Measurements from ENCODE around the gene UNC5A. TPM values are rescaled to one million over a fixed set of nuclear protein-coding genes. Genes with fewer than 3 reads are reported as not detected.

The UNC5A gene
- total RNA-seq, 2 donors from 2014 or later = 0.89 to 1.4 TPM

GRCh38 chr5:176809544-176810080 is 747 bp upstream of the UNC5A start:
- peaks cover 76% of the 10 kb centered on the region for H3K27me3 Mint-ChIP-seq (ENCODE audit: insufficient read depth)
- peak overlapping the region; percentile 50 for H3K4me3 Mint-ChIP-seq

GRCh38 chr5:176810687-176811501 is 535 bp downstream of the UNC5A start:
- 7 to 12% methylated on average over 5 to 68 of the region's 68 CpGs for WGBS, 2 experiments (ENCODE audit: insufficient coverage in 1 of 2, insufficient read length in 1 of 2)
- Histone ChIP-seq H3K4me1 (ENCODE audit: control insufficient read depth, insufficient read depth, low read length) (no peaks in the 10 kb centered on the region), H3K27ac (ENCODE audit: low read depth, low read length) (no peak overlapping the region), H3K9me3 (ENCODE audit: control insufficient read depth, low read length) (no peaks in the 10 kb centered on the region), H3K9ac (ENCODE audit: extremely low read depth, low read length, poor library complexity, severe bottlenecking) (no peak overlapping the region), H3K27me3 (ENCODE audit: control insufficient read depth, insufficient read depth, low read length, poor library complexity, severe bottlenecking) (peaks cover 90% of the 10 kb centered on the region), H3K4me3 (ENCODE audit: low read length) (peak overlapping the region; percentile 60), H3K36me3 (ENCODE audit: control insufficient read depth, insufficient read depth, low read length) (no peaks in the 10 kb centered on the region)
- Mint-ChIP-seq H3K9me3 (no peaks in the 10 kb centered on the region), H3K36me3 (ENCODE audit: low read depth) (no peaks in the 10 kb centered on the region), H3K4me1 (peaks cover 13% of the 10 kb centered on the region), H3K4me3 (peak overlapping the region; percentile 58), H3K27me3 (ENCODE audit: insufficient read depth) (peaks cover 86% of the 10 kb centered on the region), H3K27ac (no peak overlapping the region)
- DNase-seq = no peak
- TF ChIP-seq, protein P1, sequence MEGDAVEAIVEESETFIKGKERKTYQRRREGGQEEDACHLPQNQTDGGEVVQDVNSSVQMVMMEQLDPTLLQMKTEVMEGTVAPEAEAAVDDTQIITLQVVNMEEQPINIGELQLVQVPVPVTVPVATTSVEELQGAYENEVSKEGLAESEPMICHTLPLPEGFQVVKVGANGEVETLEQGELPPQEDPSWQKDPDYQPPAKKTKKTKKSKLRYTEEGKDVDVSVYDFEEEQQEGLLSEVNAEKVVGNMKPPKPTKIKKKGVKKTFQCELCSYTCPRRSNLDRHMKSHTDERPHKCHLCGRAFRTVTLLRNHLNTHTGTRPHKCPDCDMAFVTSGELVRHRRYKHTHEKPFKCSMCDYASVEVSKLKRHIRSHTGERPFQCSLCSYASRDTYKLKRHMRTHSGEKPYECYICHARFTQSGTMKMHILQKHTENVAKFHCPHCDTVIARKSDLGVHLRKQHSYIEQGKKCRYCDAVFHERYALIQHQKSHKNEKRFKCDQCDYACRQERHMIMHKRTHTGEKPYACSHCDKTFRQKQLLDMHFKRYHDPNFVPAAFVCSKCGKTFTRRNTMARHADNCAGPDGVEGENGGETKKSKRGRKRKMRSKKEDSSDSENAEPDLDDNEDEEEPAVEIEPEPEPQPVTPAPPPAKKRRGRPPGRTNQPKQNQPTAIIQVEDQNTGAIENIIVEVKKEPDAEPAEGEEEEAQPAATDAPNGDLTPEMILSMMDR (conservative IDR thresholded peaks at IDR 0.05) = no peak

More at GRCh38 chr5:176809544-176810080, 747 bp upstream of the UNC5A start:
- TF ChIP-seq, protein P1 (conservative IDR thresholded peaks at IDR 0.05) = no peak
- Histone ChIP-seq H3K4me1 (ENCODE audit: control insufficient read depth, insufficient read depth, low read length) (no peaks in the 10 kb centered on the region), H3K9ac (ENCODE audit: extremely low read depth, low read length, poor library complexity, severe bottlenecking) (no peak overlapping the region), H3K9me3 (ENCODE audit: control insufficient read depth, low read length) (no peaks in the 10 kb centered on the region), H3K27me3 (ENCODE audit: control insufficient read depth, insufficient read depth, low read length, poor library complexity, severe bottlenecking) (peaks cover 86% of the 10 kb centered on the region), H3K4me3 (ENCODE audit: low read length) (peak overlapping the region; percentile 72), H3K36me3 (ENCODE audit: control insufficient read depth, insufficient read depth, low read length) (no peaks in the 10 kb centered on the region), H3K27ac (ENCODE audit: low read depth, low read length) (no peak overlapping the region)
- Mint-ChIP-seq H3K9me3 (no peaks in the 10 kb centered on the region), H3K27ac (no peak overlapping the region), H3K4me1 (peaks cover 13% of the 10 kb centered on the region), H3K36me3 (ENCODE audit: low read depth) (no peaks in the 10 kb centered on the region)
- peak; percentile 76 for DNase-seq
- WGBS, 2 experiments (ENCODE audit: insufficient coverage in 1 of 2, insufficient read length in 1 of 2) = 0 to 1% methylated on average over 12 to 48 of the region's 48 CpGs

GRCh38 chr5:176812269-176813259 is 2.2 kb downstream of the UNC5A start:
- peaks cover 84% of the 10 kb centered on the region for H3K27me3 Mint-ChIP-seq (ENCODE audit: insufficient read depth)
- no peaks in the 10 kb centered on the region for H3K36me3 Mint-ChIP-seq (ENCODE audit: low read depth)
- no peak overlapping the region for H3K9ac ChIP-seq (ENCODE audit: extremely low read depth, low read length, poor library complexity, severe bottlenecking)
- WGBS, 2 experiments (ENCODE audit: insufficient coverage in 1 of 2, insufficient read length in 1 of 2) = 46% methylated on average over 11 to 37 of the region's 37 CpGs
- H3K9me3 ChIP-seq (ENCODE audit: control insufficient read depth, low read length) = no peaks in the 10 kb centered on the region
- no peaks in the 10 kb centered on the region for H3K4me1 ChIP-seq (ENCODE audit: control insufficient read depth, insufficient read depth, low read length)
- H3K4me3 Mint-ChIP-seq = peak overlapping the region; percentile 58
- no peak overlapping the region for H3K27ac Mint-ChIP-seq
- H3K4me3 ChIP-seq (ENCODE audit: low read length) = no peak overlapping the region
- no peaks in the 10 kb centered on the region for H3K9me3 Mint-ChIP-seq
- H3K27ac ChIP-seq (ENCODE audit: low read depth, low read length) = no peak overlapping the region
- DNase-seq = peak; percentile 89
- peaks cover 14% of the 10 kb centered on the region for H3K4me1 Mint-ChIP-seq
- peaks cover 90% of the 10 kb centered on the region for H3K27me3 ChIP-seq (ENCODE audit: control insufficient read depth, insufficient read depth, low read length, poor library complexity, severe bottlenecking)
- TF ChIP-seq, protein P1 (conservative IDR thresholded peaks at IDR 0.05) = peak; percentile 91
- no peaks in the 10 kb centered on the region for H3K36me3 ChIP-seq (ENCODE audit: control insufficient read depth, insufficient read depth, low read length)

Measured in endodermal cell (in vitro differentiated cells).